Cardiac muscle cell (in vitro differentiated cells and primary cell): ENCODE data around the gene GID4. TPM values are rescaled to one million over a fixed set of nuclear protein-coding genes. Genes with fewer than 3 reads are reported as not detected.
A peak's percentile ranks its signal among the peaks of the same experiment; 100 is the strongest.

Experiments used
- DNase-seq, 2 donors: peaks; one replicate each; pipeline versions ENCODE4 v3.0.0 to v3.0.0-alpha.2; 2010 to 2017; ENCODE audit warnings: low read depth in 1 of 2, low spot score in 1 of 2
- H3K27ac ChIP-seq: fragments of 200-600 bp; sonication (generic); 2 replicates; pipeline ENCODE4 v1.5.1; 2016
- H3K27me3 ChIP-seq: fragments of 200-600 bp; sonication (generic); 2 replicates; pipeline ENCODE4 v1.6.0; 2016; ENCODE audit warnings: control low read depth
- H3K36me3 ChIP-seq: fragments of 200-600 bp; sonication (generic); 2 replicates; pipeline ENCODE4 v1.5.1; 2016; ENCODE audit warnings: control low read depth
- H3K4me1 ChIP-seq: fragments of 200-600 bp; sonication (generic); 2 replicates; pipeline ENCODE4 v1.8.1; 2017; ENCODE audit warnings: low read depth, mild to moderate bottlenecking, mixed run types
- H3K4me3 ChIP-seq: fragments of 200-600 bp; sonication (generic); 2 replicates; pipeline ENCODE4 v1.5.1; 2016; ENCODE audit warnings: mild to moderate bottlenecking
- H3K9me3 ChIP-seq: fragments of 200-600 bp; sonication (generic); 2 replicates; pipeline ENCODE4 v1.5.1; 2017; ENCODE audit warnings: low read depth, mild to moderate bottlenecking, control low read depth
- CTCF ChIP-seq: IDR thresholded peaks from 2 replicates; pipeline ENCODE4 v1.5.1; 2012; ENCODE audit warnings: low read depth, mild to moderate bottlenecking, low read length
- polyA plus RNA-seq: library from polyadenylated mRNA; unstranded; fragments of >200 nt; fragmentation: Nextera tagmentation; extraction: Ambion mirVana; gene quantifications from 2 replicates; pipeline ENCODE4 v1.2.1, GENCODE V29; 2016
- total RNA-seq: library from RNA; depleted of rRNA; stranded (reverse); fragments of >200 nt; gene quantifications from 2 replicates; pipeline ENCODE4 v1.2.3, GENCODE V29; 2016

Gene GID4
- total and polyA plus RNA-seq, 2 experiments from 2014 or later: 9.8 to 9.9 TPM

GRCh38 chr17:18064053-18064452, 24.8 kb downstream of the GID4 start:
- no peak for TF ChIP-seq CTCF
- Histone ChIP-seq H3K9me3 (no peaks in the 10 kb centered on the region), H3K36me3 (peaks cover 17% of the 10 kb centered on the region), H3K4me3 (no peak overlapping the region), H3K4me1 (no peaks in the 10 kb centered on the region), H3K27me3 (no peaks in the 10 kb centered on the region), H3K27ac (no peak overlapping the region)
- no peak for DNase-seq

- TF ChIP-seq CTCF: no peak
- Histone ChIP-seq H3K36me3 (peaks cover 11% of the 10 kb centered on the region), H3K4me1 (no peaks in the 10 kb centered on the region), H3K4me3 (no peak overlapping the region), H3K9me3 (no peaks in the 10 kb centered on the region), H3K27me3 (no peaks in the 10 kb centered on the region), H3K27ac (no peak overlapping the region)
- DNase-seq: no peak
These were observed 26.3 kb downstream of the GID4 start for GRCh38 chr17:18065546-18065945.

- no peak for DNase-seq
- H3K4me1 ChIP-seq: no peaks in the 10 kb centered on the region
These were observed 27.7 kb downstream of the GID4 start for GRCh38 chr17:18066866-18067265.

GRCh38 chr17:18069101-18069500, 29.9 kb downstream of the GID4 start:
- Histone ChIP-seq H3K27me3 (no peaks in the 10 kb centered on the region), H3K9me3 (no peaks in the 10 kb centered on the region), H3K36me3 (peaks cover 11% of the 10 kb centered on the region), H3K27ac (no peak overlapping the region), H3K4me3 (no peak overlapping the region), H3K4me1 (no peaks in the 10 kb centered on the region)
- DNase-seq: no peak
- TF ChIP-seq CTCF: no peak

More at GRCh38 chr17:18066866-18067265, 27.7 kb downstream of the GID4 start:
- Histone ChIP-seq H3K9me3 (no peaks in the 10 kb centered on the region), H3K36me3 (peaks cover 11% of the 10 kb centered on the region), H3K27ac (no peak overlapping the region), H3K27me3 (no peaks in the 10 kb centered on the region), H3K4me3 (no peak overlapping the region)
- no peak for TF ChIP-seq CTCF

- H3K27me3 ChIP-seq: no peaks in the 10 kb centered on the region
- H3K4me3 ChIP-seq: no peak overlapping the region
- no peaks in the 10 kb centered on the region for H3K4me1 ChIP-seq
- H3K9me3 ChIP-seq: no peaks in the 10 kb centered on the region
- DNase-seq: peak; percentile 34 to 56
- no peaks in the 10 kb centered on the region for H3K36me3 ChIP-seq
- no peak for TF ChIP-seq CTCF
- H3K27ac ChIP-seq: no peak overlapping the region
These were observed 31.7 kb downstream of the GID4 start for GRCh38 chr17:18070861-18071340.

GRCh38 chr17:18071751-18072150, 32.5 kb downstream of the GID4 start:
- Histone ChIP-seq H3K9me3 (no peaks in the 10 kb centered on the region), H3K4me1 (no peaks in the 10 kb centered on the region), H3K4me3 (no peak overlapping the region), H3K27me3 (no peaks in the 10 kb centered on the region), H3K36me3 (no peaks in the 10 kb centered on the region), H3K27ac (no peak overlapping the region)
- no peak for TF ChIP-seq CTCF
- DNase-seq: no peak
